CMK (cell line): ENCODE data around the gene CFAP52.
A peak's percentile ranks its signal among the peaks of the same experiment; 100 is the strongest.
"Not testable (repeated sequence)": the region's sequence is repeated elsewhere in the genome, so short reads cannot be mapped to it uniquely, and the experiment has no call there.

Experiments
- DNase-seq: peaks from one replicate; pipeline ENCODE4 v3.0.0-alpha.2; 2010; ENCODE audit warnings: low read depth

Gene CFAP52, protein sequence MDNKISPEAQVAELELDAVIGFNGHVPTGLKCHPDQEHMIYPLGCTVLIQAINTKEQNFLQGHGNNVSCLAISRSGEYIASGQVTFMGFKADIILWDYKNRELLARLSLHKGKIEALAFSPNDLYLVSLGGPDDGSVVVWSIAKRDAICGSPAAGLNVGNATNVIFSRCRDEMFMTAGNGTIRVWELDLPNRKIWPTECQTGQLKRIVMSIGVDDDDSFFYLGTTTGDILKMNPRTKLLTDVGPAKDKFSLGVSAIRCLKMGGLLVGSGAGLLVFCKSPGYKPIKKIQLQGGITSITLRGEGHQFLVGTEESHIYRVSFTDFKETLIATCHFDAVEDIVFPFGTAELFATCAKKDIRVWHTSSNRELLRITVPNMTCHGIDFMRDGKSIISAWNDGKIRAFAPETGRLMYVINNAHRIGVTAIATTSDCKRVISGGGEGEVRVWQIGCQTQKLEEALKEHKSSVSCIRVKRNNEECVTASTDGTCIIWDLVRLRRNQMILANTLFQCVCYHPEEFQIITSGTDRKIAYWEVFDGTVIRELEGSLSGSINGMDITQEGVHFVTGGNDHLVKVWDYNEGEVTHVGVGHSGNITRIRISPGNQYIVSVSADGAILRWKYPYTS

DNA sequence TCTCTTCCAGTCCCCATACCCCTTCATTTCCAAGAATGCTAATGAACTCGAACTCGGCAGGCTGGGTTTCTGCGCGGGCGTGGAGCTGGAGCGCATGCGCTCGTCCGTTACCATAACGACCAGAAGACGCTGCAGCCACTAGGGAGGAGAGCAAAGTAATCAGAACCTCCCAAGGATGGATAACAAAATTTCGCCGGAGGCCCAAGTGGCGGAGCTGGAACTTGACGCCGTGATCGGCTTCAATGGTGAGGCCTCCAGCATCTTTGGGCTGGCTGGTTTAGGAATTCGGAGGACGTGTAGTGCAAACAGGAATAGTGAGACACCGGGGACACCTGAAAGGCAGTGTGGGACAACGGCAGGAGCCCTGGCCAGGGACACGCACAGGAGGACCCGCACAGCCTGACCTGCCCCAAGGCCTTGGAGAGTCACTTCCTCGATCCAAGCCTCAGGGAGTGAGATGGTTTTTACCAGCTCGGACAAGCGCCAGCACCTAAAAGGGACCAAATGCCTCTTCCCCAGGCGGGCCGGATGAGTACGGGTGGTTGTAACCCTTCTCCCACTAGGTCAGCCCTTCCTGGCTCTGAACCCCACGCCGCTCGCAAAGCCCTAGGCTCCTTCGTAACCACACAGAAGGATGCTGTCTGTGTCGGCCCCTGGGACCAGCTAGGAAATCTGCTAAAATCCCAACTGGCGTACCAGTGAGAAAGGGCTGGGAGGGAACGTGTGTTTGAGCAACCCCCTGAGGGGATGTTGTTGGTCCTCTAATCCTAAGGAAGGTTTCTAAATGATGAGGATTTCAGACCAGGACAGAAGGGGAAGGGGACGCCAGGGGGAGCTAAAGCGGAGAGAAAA is at the start of gene CFAP52:
Gene CFAP52 (plus strand): TSS at position 122 of the 852 bp plus-strand sequence. CDS start 54 bp downstream, at position 176.
- DNase-seq = no peak

- DNase-seq = no peak
These were observed 48.7 kb upstream of the CFAP52 start for GRCh38 chr17:9527788-9528187.

DNA sequence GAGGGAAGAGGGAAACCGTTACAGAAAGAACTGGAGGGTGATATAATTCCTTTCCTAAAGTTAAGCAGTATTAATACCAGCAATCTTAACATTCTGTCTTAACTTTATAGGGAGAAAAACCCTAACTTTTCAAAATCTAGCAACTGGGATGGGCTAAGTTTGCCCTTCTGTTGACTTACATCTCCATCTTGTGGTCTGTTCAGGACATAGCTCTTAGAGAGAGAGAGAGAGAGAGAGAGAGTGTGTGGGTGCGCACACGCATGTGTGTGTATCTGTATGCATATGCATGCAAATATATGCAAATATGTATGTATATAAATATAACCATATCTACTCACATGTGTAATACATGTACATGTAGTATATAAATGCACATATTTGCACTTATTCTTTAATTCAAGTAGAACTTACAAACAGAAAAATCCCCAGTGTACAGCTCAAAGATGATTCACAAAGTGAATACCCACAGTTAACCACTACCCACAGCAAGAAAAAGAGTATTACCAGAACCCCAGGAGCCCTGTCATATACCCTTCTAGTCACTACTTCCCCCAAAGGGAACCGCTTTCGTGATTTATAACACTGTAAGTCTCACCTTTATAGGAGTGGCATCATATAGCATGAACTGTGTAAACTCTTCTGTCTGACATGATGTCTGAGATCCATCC is 47.3 kb upstream of the CFAP52 start:
- DNase-seq = no peak

GRCh38 chr17:9531034-9531433 is 45.4 kb upstream of the CFAP52 start:
- peak; percentile 29 for DNase-seq

- DNase-seq = no peak
These were observed 43.7 kb upstream of the CFAP52 start for GRCh38 chr17:9532715-9533114.

DNA sequence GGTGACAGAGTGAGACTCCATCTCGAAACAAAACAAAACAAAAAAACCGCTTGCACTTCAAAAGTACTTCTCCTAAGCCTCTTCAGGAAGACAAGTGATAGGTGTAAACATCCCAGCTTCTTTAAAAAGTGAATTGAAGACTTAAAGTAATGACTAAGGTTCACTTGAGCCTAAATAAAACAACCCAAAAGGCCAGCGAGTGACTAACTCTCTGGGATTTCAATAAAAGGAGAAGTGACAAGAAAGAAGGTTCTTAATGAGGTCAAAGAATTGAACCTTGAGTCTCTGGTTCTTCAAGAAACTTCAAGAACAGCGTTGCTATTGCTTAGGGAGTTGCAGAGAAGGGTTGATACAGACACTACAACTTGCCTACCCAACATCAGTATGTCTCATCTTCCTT is 43.0 kb upstream of the CFAP52 start:
- DNase-seq = no peak

GRCh38 chr17:9536061-9536460 is 40.4 kb upstream of the CFAP52 start:
- no peak for DNase-seq

GRCh38 chr17:9537177-9537776 is 39.2 kb upstream of the CFAP52 start:
- no peak for DNase-seq

GRCh38 chr17:9538626-9539025 is 37.8 kb upstream of the CFAP52 start:
- DNase-seq = no peak

GRCh38 chr17:9541718-9542117 is 34.7 kb upstream of the CFAP52 start:
- DNase-seq = no peak

DNA sequence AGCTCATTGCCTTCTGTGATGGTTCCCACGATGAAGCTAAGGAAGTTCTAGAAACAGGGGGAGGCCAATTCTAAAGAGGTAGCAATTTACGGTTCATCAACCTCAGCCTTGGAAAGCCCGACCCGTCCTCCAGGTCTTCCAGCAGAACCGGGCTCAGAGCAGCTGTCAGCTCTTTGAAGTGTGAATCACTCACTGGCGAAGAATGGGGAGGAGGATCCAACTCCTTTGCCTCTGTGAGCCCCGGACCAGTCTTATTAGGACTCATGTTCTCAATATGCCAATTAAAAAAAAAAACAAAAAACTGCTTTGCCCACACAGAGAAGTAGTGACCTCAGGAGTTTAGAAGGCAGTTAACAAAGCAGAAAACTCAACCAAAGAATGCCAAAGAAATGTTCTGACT is 32.2 kb upstream of the CFAP52 start:
- no peak for DNase-seq

DNA sequence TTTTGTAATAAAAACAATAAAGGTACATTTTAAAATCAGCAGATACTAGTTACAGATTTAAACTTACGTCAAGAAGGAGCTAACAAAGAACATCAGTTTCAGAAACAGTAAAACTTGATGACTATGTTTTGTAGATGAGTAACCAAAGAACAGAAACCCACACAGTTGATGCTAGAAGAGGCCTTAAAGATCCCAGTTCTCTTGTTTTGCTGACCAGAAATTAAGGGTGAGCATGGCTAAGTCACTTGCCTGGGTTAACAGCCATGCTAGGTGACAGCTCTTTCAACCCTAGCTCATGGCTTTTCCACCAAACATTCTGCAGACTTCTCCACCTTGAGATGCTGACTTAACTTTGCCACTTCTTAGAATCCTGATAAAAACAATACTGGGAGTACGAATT is 27.2 kb upstream of the CFAP52 start:
- DNase-seq = no peak

DNA sequence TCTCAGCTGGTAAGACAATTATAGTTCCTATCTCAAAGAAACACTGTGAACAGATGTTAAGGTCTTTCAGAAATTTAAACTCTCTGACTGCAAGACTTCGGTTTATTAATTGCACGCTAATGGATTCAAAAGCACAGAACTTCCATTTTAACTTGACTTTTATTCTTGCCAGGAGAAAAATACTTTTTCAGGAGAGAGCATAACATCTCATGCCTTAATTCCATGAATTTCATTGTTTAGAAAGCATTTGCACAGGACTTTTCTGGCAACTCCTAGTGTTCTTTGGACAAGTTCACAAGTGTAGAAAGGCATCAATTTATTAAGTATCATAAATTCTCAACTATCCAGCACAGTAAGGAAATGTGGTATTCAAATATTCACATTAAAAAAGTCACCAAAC is 23.3 kb upstream of the CFAP52 start:
- DNase-seq = no peak

GRCh38 chr17:9553596-9553995 is 22.8 kb upstream of the CFAP52 start:
- DNase-seq = no peak

- not testable (repeated sequence) for DNase-seq
These were observed 21.7 kb upstream of the CFAP52 start for GRCh38 chr17:9554715-9555114.

DNA sequence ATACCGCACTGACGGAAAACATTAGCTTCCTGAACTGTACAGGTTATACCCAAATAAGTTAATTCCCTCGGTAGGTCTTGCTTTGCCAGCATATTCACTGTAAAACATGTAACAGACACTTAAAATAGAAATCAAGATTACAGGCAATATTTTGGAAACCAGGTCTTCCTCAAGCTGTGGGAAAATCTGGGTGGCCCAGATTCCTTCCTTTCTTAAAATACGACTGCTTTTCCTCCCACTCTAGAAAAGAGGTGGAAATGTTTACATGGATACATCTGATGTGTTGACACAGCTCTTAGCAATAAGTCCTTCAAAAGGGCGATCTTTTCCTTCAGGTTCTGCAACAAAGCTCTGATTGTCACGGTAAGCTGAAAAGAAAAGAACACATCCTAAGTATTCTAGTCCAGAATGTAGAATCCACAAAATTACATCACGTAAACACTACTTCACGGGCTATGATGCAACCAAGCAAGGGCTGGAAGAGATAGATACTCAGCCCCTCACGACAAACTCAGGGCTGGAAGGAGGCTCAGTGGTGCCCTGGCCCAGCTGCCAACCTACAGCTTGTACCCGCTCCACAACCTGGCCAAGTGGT is 19.2 kb upstream of the CFAP52 start:
- DNase-seq = no peak

- DNase-seq = no peak
These were observed 18.6 kb upstream of the CFAP52 start for GRCh38 chr17:9557857-9558256.

DNA sequence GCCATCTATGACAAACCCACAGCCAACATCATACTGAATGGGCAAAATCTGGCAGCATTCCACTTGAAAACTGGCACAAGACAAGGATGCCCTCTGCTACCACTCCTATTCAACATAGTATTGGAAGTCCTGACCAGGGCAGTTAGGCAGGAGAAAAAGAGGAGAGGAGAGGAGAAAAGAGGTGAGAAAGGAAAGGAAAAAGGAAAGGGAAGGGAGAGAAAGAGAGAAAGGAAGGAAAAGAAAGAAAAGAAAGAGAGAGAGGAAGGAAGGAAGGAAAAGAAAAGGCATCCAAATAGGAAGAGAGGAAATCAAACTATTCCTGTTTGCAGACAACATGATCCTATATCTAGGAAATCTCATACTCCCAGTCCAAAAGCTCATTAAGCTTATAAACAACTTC is 12.3 kb upstream of the CFAP52 start:
- no peak for DNase-seq

- no peak for DNase-seq
These were observed 10.4 kb upstream of the CFAP52 start for GRCh38 chr17:9566067-9566466.

DNA sequence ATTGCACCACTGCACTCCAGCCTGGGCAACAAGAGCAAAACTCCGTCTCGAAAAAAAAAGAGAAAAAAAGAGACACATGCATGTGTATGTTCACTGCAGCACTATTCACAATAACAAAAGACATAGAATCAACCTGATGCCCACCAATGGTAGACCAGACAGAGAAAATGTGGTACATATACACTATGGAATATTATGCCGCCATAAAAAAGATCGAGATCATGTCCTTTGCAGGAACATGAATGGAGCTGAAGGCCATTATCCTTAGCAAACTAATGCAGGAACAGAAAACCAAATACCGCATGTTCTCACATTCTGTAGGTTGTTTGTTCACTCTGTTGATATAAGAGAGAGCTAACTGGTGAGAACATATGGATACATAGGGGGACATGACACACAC is 9.7 kb upstream of the CFAP52 start:
- DNase-seq = not testable (repeated sequence)

GRCh38 chr17:9568004-9568403 is 8.4 kb upstream of the CFAP52 start:
- DNase-seq = no peak
